Activated T-cell treated with anti-CD3 and anti-CD28 coated beads, Interleukin-2, amount 50 U/mL, for 72 hours (primary cell): ENCODE results near the gene LRP1. TPM values are rescaled to one million over a fixed set of nuclear protein-coding genes. Genes with fewer than 3 reads are reported as not detected.

ENCODE experiments used
- ATAC-seq, 2 donors: fragments of 150-1000 bp; cut with Tn5 transposase; replicated peaks in 1 of 2; 2 replicates each; pipeline ENCODE4 v1.10.0; 2021; ENCODE audit warnings: moderate library complexity in 2 of 2, mild to moderate bottlenecking in 1 of 2
- DNase-seq, 2 donors: peaks; one replicate each; pipeline ENCODE4 v3.0.0; 2021 to 2022; ENCODE audit warnings: mixed read lengths in 1 of 2
- H3K27ac Mint-ChIP-seq: one replicate; pipeline ENCODE4 v1.8.0; 2022; ENCODE audit warnings: mild to moderate bottlenecking, moderate library complexity, mixed read lengths
- H3K27me3 Mint-ChIP-seq: one replicate; pipeline ENCODE4 v1.8.0; 2022; ENCODE audit warnings: low read depth, mixed read lengths
- H3K36me3 Mint-ChIP-seq, 2 donors: one replicate each; pipeline ENCODE4 v1.8.0; 2022; ENCODE audit warnings: mixed read lengths in 2 of 2, mild to moderate bottlenecking in 1 of 2; ENCODE audit not compliant: insufficient read depth in 2 of 2
- H3K4me1 Mint-ChIP-seq: one replicate; pipeline ENCODE4 v1.8.0; 2022; ENCODE audit warnings: low read depth, mixed read lengths
- H3K4me3 Mint-ChIP-seq, 2 donors: one replicate each; pipeline ENCODE4 v1.8.0; 2022; ENCODE audit warnings: mild to moderate bottlenecking in 2 of 2, mixed read lengths in 2 of 2, moderate library complexity in 2 of 2
- H3K9me3 Mint-ChIP-seq, 2 donors: one replicate each; pipeline ENCODE4 v1.8.0; 2022; ENCODE audit warnings: mixed read lengths in 2 of 2
- total RNA-seq, 2 donors: library from RNA; stranded (reverse); gene quantifications; one replicate each; pipeline ENCODE4 v1.2.3, GENCODE V29; 2022

LRP1 gene
- total RNA-seq, 2 donors from 2014 or later: 3.2 to 4.8 TPM

DNA sequence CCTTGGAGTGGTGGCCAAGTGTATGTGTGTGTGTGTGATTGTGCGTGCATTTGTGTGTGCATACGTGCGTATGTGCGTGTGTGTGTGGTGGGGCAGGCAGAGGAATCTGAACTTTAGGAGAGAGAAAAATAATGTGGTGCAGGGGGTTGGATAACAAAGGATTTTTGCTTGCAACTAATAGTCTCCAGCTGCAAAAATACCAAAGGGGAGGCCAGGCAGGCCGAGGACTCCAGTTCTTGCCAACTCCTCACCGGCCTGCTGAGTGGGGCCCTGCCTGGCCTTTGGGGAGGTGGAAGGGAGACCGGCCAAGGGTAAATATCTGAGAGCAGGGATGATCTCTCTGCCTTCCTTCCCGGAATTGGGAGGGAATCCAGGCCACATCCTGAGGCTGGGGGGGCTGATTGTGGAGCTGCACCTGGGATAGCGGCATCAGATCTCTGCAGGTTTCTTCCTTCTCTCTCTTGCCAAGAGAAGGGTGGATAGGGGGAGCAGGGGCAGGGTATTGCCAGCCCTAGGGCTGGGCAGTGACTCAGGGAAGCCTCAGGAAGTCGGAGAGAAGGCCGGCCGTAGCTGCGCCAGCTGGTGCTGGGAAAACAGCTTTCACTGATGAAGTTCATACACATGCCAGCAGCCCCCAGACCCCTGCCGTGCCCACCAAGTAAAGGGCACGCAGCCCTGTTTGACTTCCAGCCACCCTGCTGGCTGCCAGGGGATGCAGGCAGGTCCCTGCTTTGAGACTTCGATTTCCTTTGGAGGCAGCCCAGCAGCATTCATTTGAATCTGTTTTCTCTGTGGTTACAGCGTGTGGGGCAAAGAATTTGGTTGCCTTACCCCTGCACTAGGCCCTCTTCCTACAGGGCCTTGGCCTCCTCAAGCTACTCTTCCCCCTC lies 23.7 kb downstream of the LRP1 start:
- DNase-seq (no peak), ATAC-seq (no peak)
- Mint-ChIP-seq H3K4me1 (peaks cover 7% of the 10 kb centered on the region), H3K27ac (no peak overlapping the region), H3K36me3 (no peaks in the 10 kb centered on the region), H3K4me3 (no peak overlapping the region), H3K9me3 (no peaks in the 10 kb centered on the region), H3K27me3 (no peaks in the 10 kb centered on the region)

GRCh38 chr12:57152639-57153038 lies 24.4 kb downstream of the LRP1 start:
- Mint-ChIP-seq H3K27ac (no peak overlapping the region), H3K9me3 (no peaks in the 10 kb centered on the region), H3K36me3 (no peaks in the 10 kb centered on the region), H3K4me1 (peaks cover 3% of the 10 kb centered on the region), H3K27me3 (no peaks in the 10 kb centered on the region), H3K4me3 (no peak overlapping the region)
- no peak for ATAC-seq
- DNase-seq: no peak

DNA sequence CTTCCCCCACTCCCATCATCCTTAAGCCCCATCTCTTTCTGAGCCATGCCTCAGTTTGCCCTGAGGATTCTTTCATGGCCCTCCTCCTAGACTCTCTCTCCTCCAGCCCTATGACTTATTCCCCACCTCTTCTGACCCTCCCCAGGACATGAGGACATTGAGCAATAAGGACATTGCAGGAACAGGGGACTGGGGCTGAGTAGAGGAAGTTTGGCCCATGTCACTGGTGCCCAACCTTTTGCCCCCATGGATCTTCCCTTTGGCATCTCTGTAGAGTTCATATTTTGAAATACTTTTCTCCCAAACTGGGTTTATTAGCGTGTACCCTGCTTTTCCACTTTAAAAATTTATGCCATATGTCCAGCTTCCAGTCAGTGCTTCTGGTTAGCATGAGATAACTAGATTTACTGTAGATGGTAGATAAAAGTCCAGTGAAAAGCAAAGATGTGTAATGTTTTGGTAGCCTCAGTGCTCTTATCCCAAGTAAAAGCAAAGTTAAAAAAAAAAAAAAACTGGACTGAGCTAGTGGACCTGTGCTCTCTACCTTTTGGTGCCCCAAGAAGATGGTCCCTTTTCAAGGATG lies 25.2 kb downstream of the LRP1 start:
- ATAC-seq: no peak

GRCh38 chr12:57154076-57154475 lies 25.8 kb downstream of the LRP1 start:
- ATAC-seq: no peak
- Mint-ChIP-seq H3K4me3 (no peak overlapping the region), H3K9me3 (no peaks in the 10 kb centered on the region), H3K27ac (no peak overlapping the region), H3K4me1 (no peaks in the 10 kb centered on the region), H3K27me3 (no peaks in the 10 kb centered on the region), H3K36me3 (no peaks in the 10 kb centered on the region)
- DNase-seq: no peak

More for the DNA sequence above, 25.2 kb downstream of the LRP1 start:
- H3K27me3 Mint-ChIP-seq: no peaks in the 10 kb centered on the region
- H3K4me3 Mint-ChIP-seq: no peak overlapping the region
- no peak overlapping the region for H3K27ac Mint-ChIP-seq
- H3K9me3 Mint-ChIP-seq: no peaks in the 10 kb centered on the region
- H3K4me1 Mint-ChIP-seq: no peaks in the 10 kb centered on the region
- no peak for DNase-seq
- no peaks in the 10 kb centered on the region for H3K36me3 Mint-ChIP-seq

DNA sequence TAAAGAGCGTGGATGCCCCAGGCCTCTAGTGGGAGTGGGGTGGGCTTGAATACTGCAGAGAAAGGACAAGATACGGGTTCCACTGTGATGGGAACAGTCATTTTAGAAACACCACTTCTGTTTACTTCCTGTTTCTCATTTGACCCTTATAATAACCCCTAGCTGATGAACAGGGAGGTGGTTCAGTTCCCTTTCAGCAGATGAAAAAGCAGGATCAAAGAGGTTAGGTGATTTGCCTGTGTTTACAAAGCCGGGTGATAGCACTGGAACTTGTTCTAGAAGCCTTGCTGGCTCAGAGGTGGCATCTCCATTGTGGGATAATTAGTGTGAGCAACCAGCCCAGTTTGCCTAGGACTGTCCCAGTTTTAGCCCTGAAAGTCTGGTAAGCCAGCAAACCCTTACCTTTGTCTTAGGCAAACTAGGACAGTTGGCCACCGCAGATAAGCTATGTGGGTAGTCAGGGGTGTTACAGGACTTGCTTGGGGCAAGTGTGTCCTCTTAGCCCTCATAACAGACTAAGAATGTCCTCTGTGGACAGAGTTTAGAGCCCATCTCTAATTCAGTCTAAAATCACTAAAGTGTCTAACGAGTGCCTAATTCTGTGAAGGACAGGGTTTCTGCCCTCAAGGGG lies 26.6 kb downstream of the LRP1 start:
- H3K4me3 Mint-ChIP-seq: no peak overlapping the region
- H3K4me1 Mint-ChIP-seq: no peaks in the 10 kb centered on the region
- H3K27me3 Mint-ChIP-seq: no peaks in the 10 kb centered on the region
- no peaks in the 10 kb centered on the region for H3K9me3 Mint-ChIP-seq
- H3K27ac Mint-ChIP-seq: no peak overlapping the region
- no peaks in the 10 kb centered on the region for H3K36me3 Mint-ChIP-seq
- DNase-seq (no peak), ATAC-seq (no peak)

GRCh38 chr12:57156701-57157403 lies 28.6 kb downstream of the LRP1 start:
- Mint-ChIP-seq H3K4me1 (no peaks in the 10 kb centered on the region), H3K36me3 (no peaks in the 10 kb centered on the region), H3K27ac (no peak overlapping the region), H3K27me3 (no peaks in the 10 kb centered on the region), H3K9me3 (no peaks in the 10 kb centered on the region), H3K4me3 (no peak overlapping the region)
- ATAC-seq (no peak), DNase-seq (no peak)

DNA sequence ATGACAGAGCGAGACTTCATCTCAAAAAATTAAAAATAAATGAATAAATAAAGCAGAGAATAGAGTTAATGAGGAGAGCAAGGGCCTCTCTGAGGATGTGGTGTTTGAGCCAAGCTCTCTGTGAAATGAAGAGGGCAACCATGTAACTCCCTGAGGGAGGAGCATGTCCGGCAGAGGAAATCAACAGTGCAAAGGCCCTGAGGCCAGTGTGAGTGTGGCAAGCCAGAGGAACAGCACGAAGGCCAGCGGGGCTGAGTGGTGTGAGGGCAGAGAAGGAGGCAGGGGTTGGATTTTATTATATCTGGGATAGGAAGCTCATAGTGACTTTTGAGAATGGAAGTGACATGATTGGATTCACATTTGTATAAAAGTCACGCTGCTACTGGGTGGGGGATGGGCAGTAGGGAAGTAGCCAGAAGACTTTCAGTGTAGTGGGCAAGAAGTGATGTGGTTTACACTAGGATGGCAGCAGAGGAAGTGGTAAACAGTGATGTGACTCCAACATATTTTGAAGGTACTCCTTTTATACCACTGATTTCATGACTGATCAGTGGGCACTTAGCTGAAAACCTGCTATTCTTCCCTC lies 29.4 kb downstream of the LRP1 start:
- no peak overlapping the region for H3K4me3 Mint-ChIP-seq
- H3K27me3 Mint-ChIP-seq: no peaks in the 10 kb centered on the region
- ATAC-seq (peak in 1 of 2 donors; percentile 41), DNase-seq (no peak)
- no peak overlapping the region for H3K27ac Mint-ChIP-seq
- H3K36me3 Mint-ChIP-seq: no peaks in the 10 kb centered on the region
- no peaks in the 10 kb centered on the region for H3K4me1 Mint-ChIP-seq
- H3K9me3 Mint-ChIP-seq: no peaks in the 10 kb centered on the region

DNA sequence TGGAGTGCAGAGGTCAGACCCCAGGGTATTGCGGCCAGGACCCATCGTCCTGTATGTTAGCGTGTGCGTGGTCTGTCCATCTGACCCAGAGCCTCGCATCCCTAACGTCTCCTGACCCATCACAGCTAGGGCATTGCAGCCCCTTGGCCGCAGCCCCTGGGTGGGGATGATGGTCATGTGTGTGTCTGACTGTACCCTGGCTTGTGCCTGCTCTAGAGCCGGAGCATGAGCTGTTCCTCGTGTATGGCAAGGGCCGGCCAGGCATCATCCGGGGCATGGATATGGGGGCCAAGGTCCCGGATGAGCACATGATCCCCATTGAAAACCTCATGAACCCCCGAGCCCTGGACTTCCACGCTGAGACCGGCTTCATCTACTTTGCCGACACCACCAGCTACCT lies 29.9 kb downstream of the LRP1 start:
- Mint-ChIP-seq H3K9me3 (no peaks in the 10 kb centered on the region), H3K4me3 (no peak overlapping the region), H3K27me3 (no peaks in the 10 kb centered on the region), H3K36me3 (no peaks in the 10 kb centered on the region), H3K27ac (no peak overlapping the region), H3K4me1 (no peaks in the 10 kb centered on the region)
- no peak for DNase-seq
- ATAC-seq: no peak

DNA sequence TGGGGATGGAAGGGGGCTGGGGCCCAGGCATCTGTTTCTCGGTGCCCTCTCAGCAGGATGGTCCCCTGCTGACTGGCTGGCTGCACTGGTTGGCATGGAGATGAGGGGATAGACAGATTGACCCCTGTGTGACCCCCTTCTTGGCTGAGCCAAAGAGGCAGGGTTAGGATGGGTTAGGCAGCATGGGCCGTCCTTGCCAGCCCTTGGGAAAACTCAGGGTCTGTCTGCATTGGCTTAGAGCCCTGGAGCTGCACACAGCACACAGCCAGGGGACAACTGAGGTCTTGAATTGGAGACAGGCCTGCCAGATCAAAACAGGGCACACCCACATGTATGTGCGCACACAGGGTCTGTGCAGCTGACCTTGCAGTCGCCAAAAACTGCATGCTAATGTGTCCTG lies 30.4 kb downstream of the LRP1 start:
- ATAC-seq: no peak
- Mint-ChIP-seq H3K27ac (no peak overlapping the region), H3K4me3 (no peak overlapping the region), H3K4me1 (no peaks in the 10 kb centered on the region), H3K36me3 (no peaks in the 10 kb centered on the region), H3K27me3 (no peaks in the 10 kb centered on the region), H3K9me3 (no peaks in the 10 kb centered on the region)
- no peak for DNase-seq

GRCh38 chr12:57159311-57159710 lies 31.0 kb downstream of the LRP1 start:
- ATAC-seq (no peak), DNase-seq (no peak)
- no peak overlapping the region for H3K27ac Mint-ChIP-seq
- no peaks in the 10 kb centered on the region for H3K9me3 Mint-ChIP-seq
- no peaks in the 10 kb centered on the region for H3K4me1 Mint-ChIP-seq
- no peaks in the 10 kb centered on the region for H3K36me3 Mint-ChIP-seq
- H3K27me3 Mint-ChIP-seq: no peaks in the 10 kb centered on the region
- H3K4me3 Mint-ChIP-seq: no peak overlapping the region

- H3K4me1 Mint-ChIP-seq: no peaks in the 10 kb centered on the region
- no peak overlapping the region for H3K4me3 Mint-ChIP-seq
- ATAC-seq (no peak), DNase-seq (no peak)
- no peaks in the 10 kb centered on the region for H3K36me3 Mint-ChIP-seq
- no peaks in the 10 kb centered on the region for H3K9me3 Mint-ChIP-seq
- no peaks in the 10 kb centered on the region for H3K27me3 Mint-ChIP-seq
- H3K27ac Mint-ChIP-seq: no peak overlapping the region
Observed at GRCh38 chr12:57160040-57160439, 31.8 kb downstream of the LRP1 start.

- Mint-ChIP-seq H3K4me1 (no peaks in the 10 kb centered on the region), H3K4me3 (no peak overlapping the region), H3K27ac (no peak overlapping the region), H3K9me3 (no peaks in the 10 kb centered on the region), H3K36me3 (no peaks in the 10 kb centered on the region), H3K27me3 (no peaks in the 10 kb centered on the region)
- ATAC-seq (no peak), DNase-seq (no peak)
Observed at GRCh38 chr12:57160741-57161140, 32.5 kb downstream of the LRP1 start.

GRCh38 chr12:57161491-57161890 lies 33.2 kb downstream of the LRP1 start:
- DNase-seq (no peak), ATAC-seq (no peak)
- Mint-ChIP-seq H3K27me3 (no peaks in the 10 kb centered on the region), H3K27ac (no peak overlapping the region), H3K9me3 (no peaks in the 10 kb centered on the region), H3K4me1 (no peaks in the 10 kb centered on the region), H3K36me3 (no peaks in the 10 kb centered on the region), H3K4me3 (no peak overlapping the region)
